ENCODE results near the gene SUV39H1.

SUV39H1 gene

DNA sequence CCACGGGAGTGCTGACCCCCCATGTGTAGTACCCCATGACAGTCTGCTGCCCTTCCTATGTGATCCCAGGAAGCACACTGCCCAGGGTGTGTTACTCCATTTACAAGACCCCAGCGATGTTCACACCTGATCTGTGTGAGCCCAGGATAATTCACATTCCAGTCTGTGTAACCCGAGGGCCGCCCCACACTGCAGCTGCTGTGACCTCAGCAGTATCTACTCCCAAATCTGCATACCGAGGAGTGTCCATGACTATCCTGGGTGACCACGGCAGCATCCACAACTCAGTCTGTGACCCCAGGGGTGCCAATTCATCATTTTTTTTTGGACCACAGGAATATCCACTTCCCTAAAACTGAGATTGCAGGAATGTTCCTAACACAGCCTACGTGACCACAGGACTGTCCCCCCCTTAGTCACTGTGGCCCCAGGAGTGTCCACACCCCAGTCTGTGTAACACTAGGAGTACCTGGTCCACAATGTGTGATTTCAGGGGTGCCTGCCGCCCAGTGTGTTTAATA, 57.2 kb downstream of the SUV39H1 start:
- ATAC-seq (ENCODE audit: low read depth): no peak
- H3K4me3 ChIP-seq (ENCODE audit: severe bottlenecking): no peak overlapping the region
- no peaks in the 10 kb centered on the region for H3K27me3 ChIP-seq (ENCODE audit: insufficient read depth, poor library complexity, severe bottlenecking)

DNA sequence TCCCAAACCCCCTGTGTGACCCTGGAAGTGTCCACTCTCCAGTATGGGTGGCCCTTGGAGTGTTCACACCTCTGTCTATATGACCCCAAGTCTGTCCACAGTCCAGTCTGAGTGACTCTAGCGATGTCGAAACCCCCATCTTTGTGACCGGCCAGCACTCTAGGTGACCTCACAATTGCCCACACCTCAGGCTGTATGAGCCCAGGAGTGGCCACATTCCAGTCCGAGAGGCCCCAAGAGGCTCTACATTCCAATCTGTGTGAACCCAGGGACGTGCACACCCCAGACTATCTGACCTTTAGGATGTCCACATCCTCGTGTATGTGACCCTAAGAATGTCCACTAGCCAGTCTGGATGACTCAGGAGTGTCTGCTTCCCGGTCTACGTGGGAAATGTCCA, 57.7 kb downstream of the SUV39H1 start:
- TF ChIP-seq, protein P1, sequence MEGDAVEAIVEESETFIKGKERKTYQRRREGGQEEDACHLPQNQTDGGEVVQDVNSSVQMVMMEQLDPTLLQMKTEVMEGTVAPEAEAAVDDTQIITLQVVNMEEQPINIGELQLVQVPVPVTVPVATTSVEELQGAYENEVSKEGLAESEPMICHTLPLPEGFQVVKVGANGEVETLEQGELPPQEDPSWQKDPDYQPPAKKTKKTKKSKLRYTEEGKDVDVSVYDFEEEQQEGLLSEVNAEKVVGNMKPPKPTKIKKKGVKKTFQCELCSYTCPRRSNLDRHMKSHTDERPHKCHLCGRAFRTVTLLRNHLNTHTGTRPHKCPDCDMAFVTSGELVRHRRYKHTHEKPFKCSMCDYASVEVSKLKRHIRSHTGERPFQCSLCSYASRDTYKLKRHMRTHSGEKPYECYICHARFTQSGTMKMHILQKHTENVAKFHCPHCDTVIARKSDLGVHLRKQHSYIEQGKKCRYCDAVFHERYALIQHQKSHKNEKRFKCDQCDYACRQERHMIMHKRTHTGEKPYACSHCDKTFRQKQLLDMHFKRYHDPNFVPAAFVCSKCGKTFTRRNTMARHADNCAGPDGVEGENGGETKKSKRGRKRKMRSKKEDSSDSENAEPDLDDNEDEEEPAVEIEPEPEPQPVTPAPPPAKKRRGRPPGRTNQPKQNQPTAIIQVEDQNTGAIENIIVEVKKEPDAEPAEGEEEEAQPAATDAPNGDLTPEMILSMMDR (IDR thresholded peaks at IDR 0.05; ENCODE audit: poor library complexity, severe bottlenecking): no peak
- no peak overlapping the region for H3K4me3 ChIP-seq (ENCODE audit: severe bottlenecking)
- no peaks in the 10 kb centered on the region for H3K36me3 ChIP-seq (ENCODE audit: low read depth)
- H3K4me1 ChIP-seq (ENCODE audit: insufficient read depth, poor library complexity, severe bottlenecking): no peaks in the 10 kb centered on the region
- no peaks in the 10 kb centered on the region for H3K9me3 ChIP-seq (ENCODE audit: severe bottlenecking)
- H3K27me3 ChIP-seq (ENCODE audit: insufficient read depth, poor library complexity, severe bottlenecking): no peaks in the 10 kb centered on the region
- DNase-seq (ENCODE audit: low spot score) (no peak), ATAC-seq (ENCODE audit: low read depth) (no peak)
- H3K27ac ChIP-seq (ENCODE audit: poor library complexity, severe bottlenecking): no peak overlapping the region

More for the DNA sequence above, 57.2 kb downstream of the SUV39H1 start:
- H3K4me1 ChIP-seq (ENCODE audit: insufficient read depth, poor library complexity, severe bottlenecking): no peaks in the 10 kb centered on the region
- no peaks in the 10 kb centered on the region for H3K9me3 ChIP-seq (ENCODE audit: severe bottlenecking)
- no peak for DNase-seq (ENCODE audit: low spot score)
- H3K27ac ChIP-seq (ENCODE audit: poor library complexity, severe bottlenecking): no peak overlapping the region
- TF ChIP-seq, protein P1 (IDR thresholded peaks at IDR 0.05; ENCODE audit: poor library complexity, severe bottlenecking): no peak
- H3K36me3 ChIP-seq (ENCODE audit: low read depth): no peaks in the 10 kb centered on the region

Measured in RWPE2 (cell line).